ENCODE results near the gene TSPAN9. TPM values are rescaled to one million over a fixed set of nuclear protein-coding genes. Genes with fewer than 3 reads are reported as not detected.

TSPAN9 gene
- polyA plus RNA-seq, 3 donors: 10.5 to 29.7 (median 25.6) TPM

- 91 to 94% (median 94%) methylated on average over 22 of the region's 22 CpGs for WGBS, 3 donors
Observed at GRCh38 chr12:3145546-3146310, 68.5 kb downstream of the TSPAN9 start.

GRCh38 chr12:3147260-3147659, 70.1 kb downstream of the TSPAN9 start:
- 92 to 93% (median 93%) methylated on average over 15 of the region's 15 CpGs for WGBS, 3 donors
- H3K27ac ChIP-seq (ENCODE audit: low read depth, low read length): no peak overlapping the region

More at GRCh38 chr12:3145546-3146310, 68.5 kb downstream of the TSPAN9 start:
- H3K27ac ChIP-seq (ENCODE audit: low read depth, low read length): no peak overlapping the region

GRCh38 chr12:3148366-3149000, 71.3 kb downstream of the TSPAN9 start:
- 64 to 83% (median 65%) methylated on average over 15 to 16 of the region's 16 CpGs for WGBS, 3 donors
- no peak overlapping the region for H3K27ac ChIP-seq (ENCODE audit: low read depth, low read length)

- H3K27ac ChIP-seq (ENCODE audit: low read depth, low read length): no peak overlapping the region
- 67 to 84% (median 77%) methylated on average over 10 of the region's 10 CpGs for WGBS, 3 donors
Observed at GRCh38 chr12:3149515-3150307, 72.5 kb downstream of the TSPAN9 start.

GRCh38 chr12:3150308-3150670, 73.1 kb downstream of the TSPAN9 start:
- WGBS, 3 donors: 68 to 84% (median 75%) methylated on average over 5 of the region's 5 CpGs
- no peak overlapping the region for H3K27ac ChIP-seq (ENCODE audit: low read depth, low read length)

- WGBS, 3 donors: 34 to 71% (median 36%) methylated on average over 19 of the region's 19 CpGs
- no peak overlapping the region for H3K27ac ChIP-seq (ENCODE audit: low read depth, low read length)
Observed at GRCh38 chr12:3150931-3151835, 74.0 kb downstream of the TSPAN9 start.

GRCh38 chr12:3152011-3152511, 74.9 kb downstream of the TSPAN9 start:
- 36 to 70% (median 51%) methylated on average over 5 of the region's 5 CpGs for whole genome bisulfite sequencing, 3 donors
- no peak overlapping the region for H3K27ac ChIP-seq (ENCODE audit: low read depth, low read length)

GRCh38 chr12:3152892-3153291, 75.7 kb downstream of the TSPAN9 start:
- WGBS, 3 donors: 42 to 76% (median 44%) methylated on average over 11 of the region's 11 CpGs

GRCh38 chr12:3154006-3154405, 76.8 kb downstream of the TSPAN9 start:
- no peak overlapping the region for H3K27ac ChIP-seq (ENCODE audit: low read depth, low read length)
- 76 to 91% (median 86%) methylated on average over 5 of the region's 5 CpGs for WGBS, 3 donors

More at GRCh38 chr12:3152892-3153291, 75.7 kb downstream of the TSPAN9 start:
- H3K27ac ChIP-seq (ENCODE audit: low read depth, low read length): no peak overlapping the region

GRCh38 chr12:3155702-3156370, 78.7 kb downstream of the TSPAN9 start:
- H3K27ac ChIP-seq (ENCODE audit: low read depth, low read length): no peak overlapping the region
- WGBS, 3 donors: 68 to 81% (median 69%) methylated on average over 15 of the region's 15 CpGs

- H3K27ac ChIP-seq (ENCODE audit: low read depth, low read length): no peak overlapping the region
- WGBS, 3 donors: 80 to 85% (median 84%) methylated on average over 17 of the region's 17 CpGs
Observed at GRCh38 chr12:3157581-3158323, 80.6 kb downstream of the TSPAN9 start.

- H3K27ac ChIP-seq (ENCODE audit: low read depth, low read length): no peak overlapping the region
- WGBS, 3 donors: 58 to 70% (median 63%) methylated on average over 11 of the region's 11 CpGs
Observed at GRCh38 chr12:3158851-3159465, 81.8 kb downstream of the TSPAN9 start.

GRCh38 chr12:3160081-3160480, 82.9 kb downstream of the TSPAN9 start:
- no peak overlapping the region for H3K27ac ChIP-seq (ENCODE audit: low read depth, low read length)
- WGBS, 3 donors: 74 to 88% (median 78%) methylated on average over 3 of the region's 3 CpGs

GRCh38 chr12:3161861-3162260, 84.7 kb downstream of the TSPAN9 start:
- 78 to 87% (median 79%) methylated on average over 6 of the region's 6 CpGs for WGBS, 3 donors
- H3K27ac ChIP-seq (ENCODE audit: low read depth, low read length): no peak overlapping the region

- no peak overlapping the region for H3K27ac ChIP-seq (ENCODE audit: low read depth, low read length)
- 83 to 92% (median 83%) methylated on average over 11 of the region's 11 CpGs for WGBS, 3 donors
Observed at GRCh38 chr12:3164454-3165077, 87.4 kb downstream of the TSPAN9 start.
